NCI-H2171 (cell line): Measurements from ENCODE around the gene GPR3.
"Not testable (repeated sequence)": the region's sequence is repeated elsewhere in the genome, so short reads cannot be mapped to it uniquely, and the experiment has no call there.

ENCODE experiments used
- DNase-seq: peaks from one replicate; lab custom pipeline; 2025; lab: John Stamatoyannopoulos, UW

The GPR3 gene

DNA sequence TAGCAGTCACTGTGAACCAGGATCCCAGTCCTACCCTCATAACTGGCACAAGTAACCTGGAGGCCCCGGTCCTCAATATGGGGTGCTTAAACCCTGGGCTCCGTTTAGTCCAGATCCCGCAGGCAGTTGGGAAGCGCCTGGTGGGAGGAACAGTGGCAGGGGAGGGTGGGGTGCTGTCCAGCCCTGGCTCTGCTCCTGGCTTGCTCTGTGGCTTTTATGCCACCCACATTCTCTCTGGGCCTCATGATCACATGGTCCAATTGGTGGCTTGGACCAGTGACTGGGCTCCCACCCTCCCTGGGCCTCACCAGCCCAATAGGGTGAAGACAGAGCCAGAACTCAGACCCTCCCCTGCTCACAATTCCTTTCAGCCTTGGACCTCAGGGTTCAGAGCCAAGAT, 12.2 kb upstream of the GPR3 start:
- DNase-seq = no peak

DNA sequence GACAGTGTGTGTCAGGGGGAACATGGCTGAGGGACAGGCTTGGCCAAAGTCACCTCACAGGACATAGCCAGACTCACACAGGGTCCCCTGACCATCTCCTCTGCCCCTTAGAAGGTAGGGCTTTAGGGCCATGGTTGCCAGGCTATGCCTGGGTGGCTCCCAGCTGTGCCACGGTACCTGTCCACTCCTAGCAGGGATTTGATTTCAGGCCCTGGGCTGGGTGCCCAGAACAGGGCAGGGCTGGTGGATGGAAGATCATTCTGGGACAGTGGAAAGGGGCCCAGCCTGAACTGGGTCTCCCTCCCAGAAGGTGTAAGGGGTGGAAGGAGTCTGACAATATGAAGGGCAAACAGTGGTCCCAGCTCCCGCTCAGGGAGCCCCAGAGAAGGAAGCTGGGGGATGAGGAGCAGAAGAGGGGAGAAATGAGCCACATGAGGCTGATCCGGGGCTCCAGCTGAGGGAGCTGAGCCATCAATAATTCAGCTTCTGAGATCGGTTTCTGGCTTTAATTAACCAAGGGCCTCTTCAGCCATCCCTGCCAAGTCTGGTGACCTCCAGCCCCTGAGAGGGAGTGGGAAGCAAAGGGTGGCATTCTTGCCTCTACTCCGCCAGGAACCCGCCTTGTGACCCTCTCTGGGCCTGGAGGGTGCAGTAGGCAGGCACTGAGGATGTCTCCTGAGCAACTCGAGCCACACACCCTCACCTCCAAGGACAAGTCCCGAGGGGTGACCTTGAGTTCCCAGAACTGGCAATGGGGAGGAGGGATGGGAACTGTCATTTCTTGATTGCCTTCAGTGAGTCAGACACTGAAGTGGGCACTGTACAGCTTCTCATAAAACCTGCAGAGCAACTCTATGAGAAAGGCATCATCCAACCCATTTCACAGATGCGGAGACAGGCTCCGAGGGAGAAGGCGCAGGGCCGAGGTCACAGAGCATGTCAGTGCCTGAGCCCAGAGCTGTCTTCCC, 11.4 kb upstream of the GPR3 start:
- no peak for DNase-seq

DNA sequence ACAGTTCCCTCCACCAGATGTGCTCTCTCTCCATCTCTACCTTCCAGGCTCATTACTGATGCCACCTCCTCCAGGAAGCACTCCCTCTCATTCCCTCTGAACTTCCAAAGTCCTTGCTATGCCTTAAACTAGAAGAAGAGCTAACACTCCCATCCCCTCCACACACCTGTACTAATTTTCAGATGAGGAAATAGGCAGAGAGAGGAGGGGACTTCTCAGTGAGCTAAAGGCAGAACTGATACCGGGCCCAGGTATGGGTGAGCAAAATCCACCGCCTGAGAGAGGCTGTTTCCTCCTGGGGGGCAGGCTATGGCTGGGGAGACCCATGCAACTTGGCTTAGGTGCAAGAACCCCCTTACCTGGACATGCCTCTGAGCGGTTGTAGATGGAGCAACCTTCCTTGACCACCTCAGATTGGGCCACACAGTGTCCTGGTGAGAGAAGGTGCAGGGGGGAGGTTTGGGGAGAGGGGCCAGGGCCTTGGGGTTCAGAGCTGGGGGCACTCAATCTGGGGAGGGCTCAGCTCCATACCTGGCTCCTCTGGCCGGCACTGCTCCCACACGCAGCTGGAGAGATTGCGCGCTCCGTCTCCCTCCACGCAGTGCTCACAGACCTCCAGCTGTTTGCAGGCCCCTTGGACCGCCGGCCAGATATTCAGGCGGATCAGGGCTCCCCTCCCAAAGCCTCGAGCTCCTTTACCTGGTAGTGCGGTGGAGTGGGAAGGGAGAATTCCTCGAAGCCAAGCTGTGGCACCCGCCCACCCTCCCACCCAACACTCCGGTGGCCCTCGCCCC, 10.3 kb upstream of the GPR3 start:
- no peak for DNase-seq

- peak; percentile 22 for DNase-seq
Measured at GRCh38 chr1:27383039-27383605, 9.3 kb upstream of the GPR3 start, which contains the start of gene CD164L2. Gene CD164L2, minus strand, starts transcription at chr1:27383333. Its CDS starts 94 bp downstream, at chr1:27383239.

- DNase-seq = no peak
Measured at GRCh38 chr1:27383661-27384060, 8.8 kb upstream of the GPR3 start.

DNA sequence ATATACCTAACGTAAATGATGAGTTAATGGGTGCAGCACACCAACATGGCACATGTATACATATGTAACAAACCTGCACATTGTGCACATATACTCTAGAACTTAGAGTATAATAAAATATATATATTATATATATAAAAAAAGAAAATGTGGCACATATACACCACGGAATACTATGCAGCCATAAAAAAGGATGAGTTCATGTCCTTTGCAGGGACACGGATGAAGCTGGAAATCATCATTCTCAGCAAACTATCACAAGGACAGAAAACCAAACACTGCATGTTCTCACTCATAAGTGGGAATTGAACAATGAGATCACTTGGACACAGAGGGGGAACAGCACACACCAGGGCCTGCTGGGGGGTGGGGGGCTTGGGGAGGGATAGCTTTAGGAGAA, 7.6 kb upstream of the GPR3 start:
- DNase-seq = not testable (repeated sequence)

- peak; percentile 60 for DNase-seq
Measured at GRCh38 chr1:27388337-27389005, 4.0 kb upstream of the GPR3 start.

DNA sequence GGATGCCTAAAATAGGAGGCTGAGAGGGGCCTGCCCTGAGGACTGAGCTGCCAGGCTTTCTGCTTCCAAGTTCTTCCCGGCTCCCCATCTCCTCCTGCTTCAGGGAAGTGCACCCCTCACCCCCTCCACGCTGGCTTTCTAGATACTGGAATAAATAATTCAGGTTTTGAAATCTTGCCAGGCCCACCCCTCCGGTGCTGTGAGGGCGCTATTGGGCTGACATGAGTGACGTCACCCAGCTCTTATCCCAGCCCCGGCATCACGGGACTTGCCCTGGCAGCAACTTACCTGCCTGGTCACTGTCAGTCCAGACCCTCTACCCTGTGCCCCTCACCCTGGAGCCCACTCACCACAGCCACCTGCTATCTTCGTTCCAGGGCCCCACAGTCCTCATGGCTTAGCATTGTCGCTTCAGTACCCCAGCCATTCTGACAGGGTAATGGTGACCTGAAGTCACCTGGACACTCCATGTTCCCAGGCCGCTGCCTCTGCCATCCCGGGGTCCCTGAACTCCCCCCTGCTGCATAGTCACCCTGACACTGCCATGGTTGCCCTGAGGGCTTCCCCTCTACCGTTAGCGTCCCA, 819 bp upstream of the GPR3 start:
- no peak for DNase-seq

- DNase-seq = no peak
Measured at GRCh38 chr1:27392778-27393635, 585 bp downstream of the GPR3 start.

DNA sequence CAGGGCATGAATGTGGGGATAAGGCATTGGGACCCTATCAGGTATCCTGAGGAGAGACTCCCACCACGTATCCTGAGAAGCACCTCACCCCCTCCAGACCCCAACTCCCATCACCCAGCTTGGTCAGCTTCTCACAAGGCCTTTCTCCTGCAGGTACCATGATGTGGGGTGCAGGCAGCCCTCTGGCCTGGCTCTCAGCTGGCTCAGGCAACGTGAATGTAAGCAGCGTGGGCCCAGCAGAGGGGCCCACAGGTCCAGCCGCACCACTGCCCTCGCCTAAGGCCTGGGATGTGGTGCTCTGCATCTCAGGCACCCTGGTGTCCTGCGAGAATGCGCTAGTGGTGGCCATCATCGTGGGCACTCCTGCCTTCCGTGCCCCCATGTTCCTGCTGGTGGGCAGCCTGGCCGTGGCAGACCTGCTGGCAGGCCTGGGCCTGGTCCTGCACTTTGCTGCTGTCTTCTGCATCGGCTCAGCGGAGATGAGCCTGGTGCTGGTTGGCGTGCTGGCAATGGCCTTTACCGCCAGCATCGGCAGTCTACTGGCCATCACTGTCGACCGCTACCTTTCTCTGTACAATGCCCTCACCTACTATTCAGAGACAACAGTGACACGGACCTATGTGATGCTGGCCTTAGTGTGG, 1.3 kb downstream of the GPR3 start:
- no peak for DNase-seq

GRCh38 chr1:27394282-27394658, 1.8 kb downstream of the GPR3 start:
- no peak for DNase-seq

DNA sequence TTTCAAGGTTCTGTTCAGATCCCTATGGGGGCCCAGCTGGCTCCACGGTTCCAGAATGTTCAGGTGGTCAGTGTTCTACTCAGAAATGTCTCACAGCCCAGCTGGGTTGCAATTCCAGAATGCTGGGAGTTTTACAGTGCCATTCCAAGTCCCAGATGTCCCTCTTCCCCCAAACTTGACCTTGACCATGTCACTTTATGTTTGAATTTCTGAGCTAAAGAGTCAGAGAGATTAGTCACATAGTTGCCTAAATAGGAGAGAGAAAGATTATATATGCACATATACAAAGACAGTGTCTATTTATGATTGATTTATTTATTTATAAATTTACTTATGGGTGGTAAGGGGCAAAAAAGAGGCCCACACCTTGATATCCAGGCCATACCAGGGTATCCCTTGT, 2.5 kb downstream of the GPR3 start:
- DNase-seq = no peak

- peak; percentile 87 for DNase-seq
Measured at GRCh38 chr1:27395441-27396195, 3.2 kb downstream of the GPR3 start.

- DNase-seq = no peak
Measured at GRCh38 chr1:27397110-27397509, 4.7 kb downstream of the GPR3 start.

GRCh38 chr1:27397749-27398148, 5.3 kb downstream of the GPR3 start:
- DNase-seq = no peak

DNA sequence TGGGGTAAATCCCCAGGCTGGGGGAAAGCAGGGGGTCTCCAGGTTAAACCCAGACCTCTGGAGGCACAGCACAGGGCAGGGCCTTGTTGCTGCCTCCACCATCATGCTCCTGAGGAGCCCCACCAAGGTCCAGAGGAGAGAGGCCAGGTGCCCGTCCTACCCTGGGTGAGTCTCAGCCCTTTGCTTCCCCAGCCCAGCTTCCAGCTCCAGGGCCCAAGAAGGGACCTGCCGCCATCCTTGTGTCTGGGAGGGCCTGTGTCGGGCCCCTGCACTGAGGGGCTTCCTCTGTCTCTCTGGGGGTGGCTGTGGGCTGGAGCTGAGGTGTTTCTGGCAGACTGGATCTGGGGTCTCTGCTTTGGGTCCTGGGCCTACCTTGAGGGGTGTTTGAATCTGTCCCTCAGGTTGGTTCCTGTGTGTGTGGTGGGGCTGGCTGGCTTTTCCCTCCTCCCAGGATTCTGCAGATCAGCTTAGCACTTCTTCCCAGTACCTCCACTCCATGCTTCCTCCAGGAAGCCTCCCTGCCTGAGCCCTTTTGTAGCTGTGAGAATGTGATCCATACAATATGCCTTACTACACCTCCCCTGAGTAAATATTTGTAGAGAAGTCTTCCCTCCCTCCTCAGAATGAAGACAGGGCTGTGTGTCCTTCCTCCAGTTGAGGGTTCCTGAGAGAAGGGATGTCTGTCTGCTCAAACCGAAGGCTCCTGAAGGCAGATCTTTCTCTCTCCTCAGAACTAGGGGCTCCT, 6.2 kb downstream of the GPR3 start:
- no peak for DNase-seq

GRCh38 chr1:27399251-27400025, 7.0 kb downstream of the GPR3 start:
- DNase-seq = no peak
